Hypothalamus (tissue), 51 donors: ENCODE measurements around the gene OTOP3.

ENCODE experiments used
- DNase-seq, 51 donors: peaks; one replicate each; lab custom pipeline; 2025; lab: John Stamatoyannopoulos, UW

Gene OTOP3

GRCh38 chr17:74937064-74938051, 1.7 kb downstream of the OTOP3 start:
- no peak for DNase-seq

GRCh38 chr17:74938194-74938950, 2.7 kb downstream of the OTOP3 start:
- DNase-seq: no peak

- DNase-seq: no peak
Measured at GRCh38 chr17:74939534-74939933, 3.8 kb downstream of the OTOP3 start.

DNA sequence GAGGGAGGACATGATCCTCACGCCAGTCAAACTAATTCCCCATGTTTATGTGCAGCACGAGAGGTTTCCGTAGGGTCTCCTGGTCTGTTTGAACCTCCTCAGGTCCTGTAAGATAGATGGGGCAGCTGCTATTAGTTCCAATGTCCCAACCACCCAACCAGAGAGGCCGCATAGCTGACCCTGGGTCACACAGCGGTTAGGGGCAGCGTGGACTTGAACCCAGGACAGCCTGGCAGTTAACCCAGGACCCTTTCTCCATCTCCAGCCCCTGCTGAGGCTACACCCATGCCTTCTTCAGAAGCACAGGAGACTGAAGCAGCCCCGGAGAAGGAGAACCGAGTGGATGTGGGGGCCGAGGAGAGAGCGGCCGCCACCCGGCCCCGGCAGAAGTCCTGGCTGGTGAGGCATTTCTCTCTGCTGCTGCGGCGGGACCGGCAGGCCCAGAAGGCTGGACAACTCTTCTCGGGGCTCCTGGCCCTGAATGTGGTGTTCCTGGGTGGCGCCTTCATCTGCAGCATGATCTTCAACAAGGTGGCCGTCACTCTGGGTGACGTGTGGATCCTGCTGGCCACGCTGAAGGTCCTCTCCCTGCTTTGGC, 5.5 kb downstream of the OTOP3 start:
- no peak for DNase-seq

- DNase-seq: peak in 1 of 51 donors; percentile 27
Measured at GRCh38 chr17:74943808-74944522, 8.3 kb downstream of the OTOP3 start.

DNA sequence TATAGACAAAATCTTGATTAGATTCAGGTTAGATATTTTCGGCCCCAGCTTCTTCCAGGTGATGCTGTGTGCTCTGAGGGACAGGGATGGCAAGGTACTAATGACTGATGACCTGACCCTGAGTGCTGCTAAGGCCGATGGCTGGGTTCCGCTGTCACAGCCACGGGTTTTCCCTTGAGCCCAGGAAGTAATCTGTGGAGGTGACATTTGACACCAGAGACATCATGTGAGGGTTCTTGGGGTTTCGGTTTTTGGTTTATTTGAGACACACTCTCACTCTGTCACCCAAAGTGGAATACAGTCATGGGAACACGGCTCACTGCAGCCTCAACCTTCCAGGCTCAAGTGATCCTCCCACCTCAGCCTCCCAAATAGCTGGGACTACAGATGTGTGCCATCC, 9.8 kb downstream of the OTOP3 start:
- no peak for DNase-seq

GRCh38 chr17:74946641-74947040, 10.9 kb downstream of the OTOP3 start:
- DNase-seq: no peak

- no peak for DNase-seq
Measured at GRCh38 chr17:74947041-74947754, 11.5 kb downstream of the OTOP3 start.

- no peak for DNase-seq
Measured at GRCh38 chr17:74949455-74950115, 13.9 kb downstream of the OTOP3 start.

- no peak for DNase-seq
Measured at GRCh38 chr17:74950207-74950606, 14.5 kb downstream of the OTOP3 start.

- DNase-seq: no peak
Measured at GRCh38 chr17:74951065-74951464, 15.4 kb downstream of the OTOP3 start.

GRCh38 chr17:74951680-74952421, 16.2 kb downstream of the OTOP3 start:
- DNase-seq: no peak

GRCh38 chr17:74952431-74953133, 16.9 kb downstream of the OTOP3 start:
- DNase-seq: no peak

DNA sequence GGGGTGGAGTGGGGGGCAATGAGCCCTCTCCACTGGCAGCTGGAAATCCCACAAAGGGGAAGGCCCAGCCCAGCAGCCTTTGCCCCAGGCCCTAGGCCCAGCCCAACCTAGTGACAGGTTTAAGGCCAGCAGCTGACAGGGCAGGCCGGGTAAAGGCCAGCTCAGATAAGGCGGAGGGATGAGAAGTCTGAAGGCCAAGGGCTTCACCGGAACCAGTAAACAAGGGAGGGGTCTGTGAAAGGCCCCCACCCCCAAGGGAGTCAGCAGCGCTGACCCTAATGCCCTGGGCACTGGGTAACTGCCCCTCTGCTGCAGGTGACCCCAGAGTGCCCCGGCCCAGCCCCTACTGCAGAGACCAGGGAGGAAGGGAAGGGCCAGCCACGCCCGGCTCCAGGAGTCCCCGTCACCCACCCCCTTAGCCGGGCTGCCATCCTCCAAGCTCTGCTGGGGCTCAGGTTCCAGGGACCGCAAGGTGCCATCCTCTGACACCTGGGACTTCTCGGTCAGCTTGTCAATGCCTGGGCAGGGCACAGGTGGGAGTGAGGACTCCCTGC, 17.5 kb downstream of the OTOP3 start:
- no peak for DNase-seq

DNA sequence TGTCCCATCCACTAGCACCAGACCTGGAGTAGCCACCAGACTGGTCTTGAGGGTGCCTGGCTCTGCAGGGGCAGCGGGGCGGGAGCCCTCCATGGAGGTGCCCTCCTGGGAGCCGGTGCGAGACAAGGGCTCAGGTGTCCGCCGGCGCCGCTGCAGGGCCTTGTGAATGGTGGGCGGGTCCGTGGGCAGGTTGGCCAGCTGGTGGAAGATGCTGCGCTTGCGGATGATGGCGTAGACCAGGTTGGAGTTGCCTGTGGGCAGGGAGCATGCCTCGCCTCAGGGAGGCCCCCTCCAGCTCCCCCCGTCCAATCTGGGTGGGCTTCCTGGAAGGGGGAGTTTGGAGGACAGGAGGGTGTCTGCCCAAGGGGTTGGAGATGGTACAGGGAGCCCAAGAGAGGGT, 18.4 kb downstream of the OTOP3 start:
- no peak for DNase-seq

- no peak for DNase-seq
Measured at GRCh38 chr17:74954665-74955421, 19.1 kb downstream of the OTOP3 start.

- DNase-seq: no peak
Measured at GRCh38 chr17:74956093-74956492, 20.4 kb downstream of the OTOP3 start.
